OCI-M2 (cell line): ENCODE data around the gene BEX2.
"Not testable (repeated sequence)": the region's sequence is repeated elsewhere in the genome, so short reads cannot be mapped to it uniquely, and the experiment has no call there.

Experiments used
- DNase-seq: peaks from one replicate; lab custom pipeline; 2025; ENCODE audit not compliant: unreplicated experiment; lab: John Stamatoyannopoulos, UW

The BEX2 gene

GRCh38 chrX:103310555-103311398, at the start of gene BEX2:
TSS of gene BEX2 (minus strand) at chrX:103310990. CDS start at chrX:103309976, 1,014 bp downstream.
- DNase-seq, result no peak

DNA sequence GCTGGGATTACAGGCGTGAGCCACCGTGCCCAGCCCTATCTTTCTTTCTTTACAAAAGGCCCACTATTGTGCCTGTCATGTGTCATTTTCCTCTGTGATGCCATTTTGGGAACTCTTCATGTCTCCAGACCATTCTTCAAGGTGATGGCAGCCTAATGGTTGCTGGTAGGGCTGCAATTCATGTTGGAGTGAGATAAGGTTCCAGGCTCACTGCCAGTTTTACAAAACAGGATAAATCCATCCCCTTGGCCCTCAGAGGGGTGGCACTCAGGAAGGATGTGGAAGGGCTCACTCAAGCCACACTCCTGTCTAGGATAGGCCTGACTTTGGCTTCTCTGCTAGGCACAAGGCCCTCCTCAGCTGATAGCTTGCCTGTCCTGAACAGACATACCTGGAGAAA, 49.3 kb upstream of the BEX2 start:
- no peak for DNase-seq

DNA sequence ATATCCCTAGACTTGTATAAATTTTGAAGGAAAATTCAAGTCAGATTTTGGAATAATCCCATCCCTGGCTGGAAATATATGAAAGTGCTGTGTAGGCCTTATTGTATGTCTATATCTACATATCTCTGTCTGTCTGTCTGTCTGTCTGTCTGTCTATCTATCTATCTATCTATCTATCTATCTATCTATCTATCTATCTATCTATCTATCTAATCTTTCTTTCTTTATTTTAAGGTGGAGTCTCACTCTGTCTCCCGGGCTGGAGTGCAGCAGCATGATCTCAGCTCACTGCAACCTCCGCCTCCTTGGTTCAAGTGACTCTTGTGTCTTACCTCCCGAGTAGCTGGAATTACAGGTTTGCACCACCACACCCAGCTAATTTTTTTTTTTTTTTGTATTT, 48.8 kb upstream of the BEX2 start:
- DNase-seq, result not testable (repeated sequence)

DNA sequence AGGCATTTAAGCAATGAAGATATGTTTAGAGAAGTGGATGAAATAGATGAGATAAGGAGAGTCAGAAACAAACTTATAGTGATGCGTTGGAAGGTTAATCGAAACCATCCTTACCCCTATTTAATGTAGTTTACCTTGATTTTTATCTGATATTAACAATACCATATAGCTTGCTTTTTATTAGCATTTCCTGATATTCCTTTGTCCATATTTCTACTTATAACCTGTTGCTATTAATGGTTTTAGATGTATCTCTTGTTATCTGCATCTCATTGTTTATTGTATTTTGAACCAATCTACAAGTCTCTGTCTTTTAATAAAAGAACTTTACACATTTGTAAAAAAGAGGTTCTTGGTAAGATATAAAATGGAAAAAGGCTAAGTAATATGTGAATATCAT, 47.1 kb upstream of the BEX2 start:
- DNase-seq, result no peak

GRCh38 chrX:103356858-103357257, 46.1 kb upstream of the BEX2 start:
- DNase-seq, result no peak

DNA sequence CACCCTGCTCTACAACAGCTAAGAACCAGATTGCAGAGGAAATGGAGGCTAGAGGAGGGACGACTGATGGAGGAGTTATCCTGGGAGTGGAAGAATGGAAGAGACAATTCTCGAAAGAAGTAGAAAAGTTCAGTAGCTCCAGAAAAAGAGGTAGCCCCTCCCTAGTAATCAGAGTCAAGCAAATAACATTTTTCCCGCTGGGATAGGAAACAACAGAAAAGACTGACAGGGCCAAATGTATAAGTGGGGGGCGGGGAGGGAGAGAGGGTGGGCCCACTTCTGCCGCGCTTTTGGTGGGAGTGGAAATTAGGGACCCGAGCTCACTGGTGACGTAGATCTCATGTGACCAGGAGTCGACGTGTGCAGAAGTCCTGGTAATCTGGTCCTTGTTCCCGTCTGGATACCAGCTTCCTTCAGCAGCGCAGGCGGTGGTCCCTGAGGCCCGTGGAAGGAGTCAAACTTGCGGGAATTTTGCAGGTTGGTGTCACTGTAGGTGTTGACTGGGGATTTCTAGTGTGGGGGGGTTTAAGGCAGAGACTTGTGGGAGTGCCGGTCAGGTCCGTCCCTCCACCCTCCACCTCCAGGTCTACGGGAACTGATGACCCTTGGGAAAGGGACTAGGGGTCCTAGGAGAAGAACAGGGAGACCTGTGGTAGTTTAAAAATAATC, 45.5 kb upstream of the BEX2 start, which contains the start of gene TCEAL9:
TSS of gene TCEAL9 (plus strand) at position 377 of the 669 bp plus-strand sequence. CDS start 1,179 bp downstream, outside the sequence.
- DNase-seq, result no peak

GRCh38 chrX:103347682-103348397, 37.0 kb upstream of the BEX2 start:
- no peak for DNase-seq

DNA sequence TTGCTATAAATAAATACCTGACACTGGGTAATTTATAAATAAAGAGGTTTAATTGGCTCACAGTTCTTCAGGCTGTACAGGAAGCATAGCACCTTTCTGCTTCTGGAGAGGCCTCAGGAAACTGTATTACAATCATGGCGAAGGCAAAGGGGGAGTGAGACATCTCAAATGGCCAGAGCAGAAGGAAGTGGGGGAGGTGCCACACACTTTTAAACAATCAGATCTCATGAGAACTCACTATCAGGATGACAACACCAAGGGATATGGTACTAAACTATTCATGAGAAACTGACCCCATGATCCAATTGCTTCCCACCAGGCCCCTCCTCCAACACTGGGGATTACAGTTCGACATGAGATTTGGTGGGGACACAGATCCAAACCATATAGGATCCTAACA, 33.8 kb upstream of the BEX2 start:
- no peak for DNase-seq

GRCh38 chrX:103343105-103343504, 32.3 kb upstream of the BEX2 start:
- no peak for DNase-seq

DNA sequence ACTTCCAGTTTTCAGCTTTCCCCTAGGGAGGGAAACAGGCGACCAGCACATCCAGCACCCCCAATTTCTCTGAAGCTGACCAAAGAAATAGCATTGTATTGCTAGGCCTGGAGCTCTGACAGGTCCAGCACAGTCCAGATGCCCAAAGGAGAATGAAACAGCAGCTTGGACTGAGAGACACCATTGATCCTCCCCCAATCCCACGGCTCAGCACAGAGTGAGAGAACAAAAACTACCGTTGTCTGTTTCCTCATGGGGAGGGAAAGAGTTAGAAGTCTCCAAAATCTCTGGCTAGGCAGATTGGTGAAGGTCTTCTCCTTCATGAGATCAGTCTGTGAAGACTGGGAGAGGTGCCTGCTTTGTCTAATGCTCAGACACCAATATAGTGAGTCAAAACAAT, 27.9 kb upstream of the BEX2 start:
- DNase-seq, result no peak

DNA sequence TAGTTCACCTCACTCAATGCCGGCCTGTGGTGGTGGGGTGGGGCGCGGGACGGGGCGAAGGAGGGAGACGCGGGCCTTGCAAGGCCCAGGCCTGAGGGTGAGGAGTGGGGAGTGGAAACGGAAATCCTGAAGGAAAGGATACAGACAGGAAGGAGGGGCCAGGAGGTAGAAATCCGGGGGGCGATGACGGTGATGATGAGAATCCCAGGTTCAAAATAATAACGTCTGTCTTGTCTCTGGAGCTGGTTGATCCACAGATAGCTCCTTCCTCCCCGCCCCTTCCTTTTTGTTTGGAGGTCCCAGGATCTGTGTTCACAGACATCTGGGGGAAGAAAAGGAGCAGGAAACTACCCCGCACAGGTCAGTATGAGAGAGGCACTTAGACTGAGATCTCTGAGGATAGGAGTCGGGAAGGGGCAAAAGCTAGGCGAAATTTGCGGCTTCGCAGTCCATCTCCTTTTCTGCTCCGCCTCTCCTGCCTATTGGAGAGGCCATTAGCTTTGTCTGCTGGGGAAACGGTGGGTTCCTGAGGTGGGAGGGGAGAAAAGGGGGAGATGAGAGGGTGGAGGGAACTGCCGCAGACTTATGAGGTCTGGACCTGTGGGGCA, 20.0 kb upstream of the BEX2 start:
- no peak for DNase-seq

DNA sequence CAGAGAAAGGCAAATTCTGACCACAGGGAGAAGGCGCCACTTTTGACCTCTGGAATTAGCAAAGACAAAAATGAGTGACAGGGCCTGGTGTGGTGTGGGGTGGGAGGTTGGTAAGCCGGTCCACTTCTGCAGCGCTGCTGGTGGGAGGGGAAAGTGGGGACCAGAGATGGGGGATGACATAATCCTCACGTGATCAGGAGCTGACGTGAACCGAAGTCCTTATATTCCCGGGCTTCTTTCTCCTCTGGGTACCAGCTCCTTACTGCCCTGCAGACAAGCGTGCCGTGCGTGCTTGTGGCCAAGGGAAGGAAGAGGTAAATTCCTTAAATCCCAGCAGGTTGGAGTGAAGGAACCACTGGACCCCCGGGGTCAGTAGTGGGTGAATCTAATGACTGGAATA, 19.2 kb upstream of the BEX2 start, which contains the start of gene TCEAL7:
TSS of gene TCEAL7 (plus strand) at position 249 of the 400 bp plus-strand sequence. CDS start 1,165 bp downstream, outside the sequence.
- DNase-seq, result no peak

- no peak for DNase-seq
These were observed 600 bp upstream of the BEX2 start for GRCh38 chrX:103311399-103311780.

GRCh38 chrX:103309860-103310554, 783 bp downstream of the BEX2 start:
- no peak for DNase-seq

DNA sequence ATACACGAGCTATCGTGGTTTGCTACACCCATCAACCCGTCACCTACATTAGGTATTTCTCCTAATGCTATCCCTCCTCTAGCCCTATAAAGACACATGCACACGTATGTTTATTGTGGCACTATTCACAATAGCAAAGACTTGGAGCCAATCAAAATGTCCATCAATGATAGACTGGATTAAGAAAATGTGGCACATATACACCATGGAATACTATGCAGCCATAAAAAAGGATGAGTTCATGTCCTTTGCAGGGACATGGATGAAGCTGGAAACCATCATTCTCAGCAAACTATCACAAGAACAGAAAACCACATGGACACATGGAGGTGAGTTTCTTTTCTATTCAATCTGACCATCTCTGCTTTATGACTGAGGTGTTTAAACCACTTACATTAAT, 5.1 kb downstream of the BEX2 start:
- DNase-seq, result not testable (repeated sequence)

DNA sequence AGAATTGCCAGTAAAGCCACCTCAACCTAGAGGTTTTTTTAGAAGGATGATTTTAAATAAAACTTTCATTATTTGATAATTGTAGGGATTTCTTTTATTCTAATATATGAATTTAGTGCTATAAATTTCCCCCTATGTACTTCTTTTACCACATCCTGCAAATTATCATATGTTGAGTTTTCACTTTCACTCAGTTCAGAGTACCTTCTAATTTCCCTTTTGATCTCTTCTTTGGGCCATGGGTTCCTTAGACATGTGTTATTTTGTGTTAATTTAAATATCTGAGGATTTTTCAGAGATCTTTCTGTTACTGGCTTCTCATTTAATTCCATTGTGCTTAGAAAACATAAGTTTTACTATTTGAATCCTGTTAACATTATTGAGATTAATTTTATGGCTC, 6.1 kb downstream of the BEX2 start:
- no peak for DNase-seq

DNA sequence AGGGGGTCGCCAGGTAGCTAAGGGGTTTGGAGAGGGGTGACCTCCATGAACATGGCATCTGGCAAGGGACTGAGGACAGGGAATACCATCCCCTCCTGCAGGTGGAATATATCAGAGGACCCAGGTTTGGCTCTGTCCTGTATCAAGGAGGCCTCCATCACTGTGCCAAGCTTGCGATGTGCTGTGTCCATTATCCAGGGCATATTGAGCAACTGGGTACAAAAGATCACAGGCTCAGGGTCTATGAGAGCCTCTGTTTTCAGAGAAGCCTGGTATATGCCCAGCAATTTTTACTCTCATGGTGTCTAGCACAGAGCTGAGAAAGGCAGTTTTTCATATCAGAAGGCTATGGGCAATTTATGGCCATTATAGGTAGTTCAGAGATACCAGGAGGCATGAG, 17.7 kb downstream of the BEX2 start:
- DNase-seq, result no peak

DNA sequence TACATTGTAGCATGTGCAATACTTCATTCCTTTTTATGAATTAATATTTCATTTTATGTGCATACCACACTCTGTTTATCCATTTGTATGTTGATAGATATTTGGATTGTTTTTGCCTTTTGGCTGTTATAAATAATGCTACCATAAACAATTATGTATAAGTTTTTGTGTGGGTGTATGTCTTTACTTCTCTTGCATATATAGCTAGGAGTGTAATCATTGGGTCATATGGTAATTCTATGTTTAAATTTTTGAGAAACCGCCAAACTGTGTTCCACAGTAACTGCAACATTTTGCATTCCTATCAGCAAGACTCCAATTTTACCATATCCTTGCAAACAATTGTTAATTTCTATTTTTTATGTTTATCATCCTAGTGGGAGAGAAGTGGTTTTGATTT, 31.2 kb downstream of the BEX2 start:
- no peak for DNase-seq

- no peak for DNase-seq
These were observed 34.2 kb downstream of the BEX2 start, which contains the start of gene TCEAL5 for GRCh38 chrX:103276581-103277002. TSS of gene TCEAL5 (minus strand) at chrX:103276750. CDS start at chrX:103274563, 2,187 bp downstream.

DNA sequence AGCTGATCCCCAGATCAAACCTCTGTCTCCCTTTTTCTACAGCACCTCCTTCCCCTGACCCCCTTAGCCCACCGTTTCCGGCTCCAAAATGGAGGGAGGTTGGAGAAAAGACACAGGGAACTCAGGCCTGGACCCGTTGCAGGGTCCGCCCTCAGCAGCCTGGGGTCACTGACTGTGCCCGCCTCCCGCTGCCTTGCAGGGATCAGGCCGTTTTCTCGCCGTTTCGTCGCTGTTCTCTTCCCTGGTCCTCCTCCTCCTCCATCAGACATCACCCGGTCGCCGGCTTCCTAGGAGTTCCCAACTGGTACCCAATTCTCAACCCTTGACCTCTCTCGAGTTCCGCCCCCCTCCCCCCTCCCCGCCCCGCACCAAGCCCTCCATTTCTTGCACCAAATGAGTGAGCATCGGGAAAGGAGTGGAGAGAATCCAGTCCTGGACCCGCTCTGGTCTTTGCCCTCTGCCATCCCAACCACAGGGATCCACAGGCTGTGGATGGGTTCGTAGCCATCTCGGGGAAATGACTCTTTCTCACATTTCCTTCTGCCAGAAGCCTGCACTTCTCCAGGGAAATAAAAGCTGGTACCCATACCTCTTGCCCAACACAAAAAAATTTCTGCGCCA, 34.7 kb downstream of the BEX2 start:
- no peak for DNase-seq
